Measurements from ENCODE around the gene RNF40.

The RNF40 gene

GRCh38 chr16:30731411-30731810 lies 30.7 kb upstream of the RNF40 start:
- TF ChIP-seq TAF1 (IDR thresholded peaks at IDR 0.05; ENCODE audit: borderline replicate concordance, insufficient read depth, low read length) (no peak), FOXP2 (optimal IDR thresholded peaks at IDR 0.05; ENCODE audit: borderline replicate concordance, extremely low read depth, extremely low read length, insufficient read depth) (no peak), REST (IDR thresholded peaks at IDR 0.05; ENCODE audit: insufficient read depth in 1 of 2, low read depth in 2 of 2, low read length in 2 of 2) (no peak), POLR2AphosphoS5 (IDR thresholded peaks at IDR 0.05; ENCODE audit: low read depth, low read length) (no peak), SIN3A (IDR thresholded peaks at IDR 0.05; ENCODE audit: borderline replicate concordance, insufficient read depth, low read length) (no peak)

- TF ChIP-seq TAF1 (IDR thresholded peaks at IDR 0.05; ENCODE audit: borderline replicate concordance, insufficient read depth, low read length), result no peak
- no peak for TF ChIP-seq FOXP2 (optimal IDR thresholded peaks at IDR 0.05; ENCODE audit: borderline replicate concordance, extremely low read depth, extremely low read length, insufficient read depth)
- no peak for TF ChIP-seq REST (IDR thresholded peaks at IDR 0.05; ENCODE audit: insufficient read depth in 1 of 2, low read depth in 2 of 2, low read length in 2 of 2)
- no peak for TF ChIP-seq SIN3A (IDR thresholded peaks at IDR 0.05; ENCODE audit: borderline replicate concordance, insufficient read depth, low read length)
- no peak for TF ChIP-seq POLR2AphosphoS5 (IDR thresholded peaks at IDR 0.05; ENCODE audit: low read depth, low read length)
Observed at GRCh38 chr16:30736995-30737793, 24.9 kb upstream of the RNF40 start.

GRCh38 chr16:30737794-30738648 lies 24.1 kb upstream of the RNF40 start:
- TF ChIP-seq SIN3A (IDR thresholded peaks at IDR 0.05; ENCODE audit: borderline replicate concordance, insufficient read depth, low read length) (no peak), FOXP2 (optimal IDR thresholded peaks at IDR 0.05; ENCODE audit: borderline replicate concordance, extremely low read depth, extremely low read length, insufficient read depth) (no peak), TAF1 (IDR thresholded peaks at IDR 0.05; ENCODE audit: borderline replicate concordance, insufficient read depth, low read length) (no peak), REST (IDR thresholded peaks at IDR 0.05; ENCODE audit: insufficient read depth in 1 of 2, low read depth in 2 of 2, low read length in 2 of 2) (no peak), POLR2AphosphoS5 (IDR thresholded peaks at IDR 0.05; ENCODE audit: low read depth, low read length) (no peak; the same call in 1 of the 2 replicates)

- no peak for TF ChIP-seq SIN3A (IDR thresholded peaks at IDR 0.05; ENCODE audit: borderline replicate concordance, insufficient read depth, low read length)
- TF ChIP-seq POLR2AphosphoS5 (IDR thresholded peaks at IDR 0.05; ENCODE audit: low read depth, low read length), result no peak
Observed at GRCh38 chr16:30738984-30739951, 22.9 kb upstream of the RNF40 start.
